ENCODE results near the gene ANKRD11. TPM values are rescaled to one million over a fixed set of nuclear protein-coding genes. Genes with fewer than 3 reads are reported as not detected.

The ANKRD11 gene
- total RNA-seq, 1 donor from 2014 or later = 178 TPM

GRCh38 chr16:89375686-89376085, 114.7 kb downstream of the ANKRD11 start:
- no peak for DNase-seq (ENCODE audit: low spot score, unreplicated experiment)
- TF ChIP-seq, protein P1, sequence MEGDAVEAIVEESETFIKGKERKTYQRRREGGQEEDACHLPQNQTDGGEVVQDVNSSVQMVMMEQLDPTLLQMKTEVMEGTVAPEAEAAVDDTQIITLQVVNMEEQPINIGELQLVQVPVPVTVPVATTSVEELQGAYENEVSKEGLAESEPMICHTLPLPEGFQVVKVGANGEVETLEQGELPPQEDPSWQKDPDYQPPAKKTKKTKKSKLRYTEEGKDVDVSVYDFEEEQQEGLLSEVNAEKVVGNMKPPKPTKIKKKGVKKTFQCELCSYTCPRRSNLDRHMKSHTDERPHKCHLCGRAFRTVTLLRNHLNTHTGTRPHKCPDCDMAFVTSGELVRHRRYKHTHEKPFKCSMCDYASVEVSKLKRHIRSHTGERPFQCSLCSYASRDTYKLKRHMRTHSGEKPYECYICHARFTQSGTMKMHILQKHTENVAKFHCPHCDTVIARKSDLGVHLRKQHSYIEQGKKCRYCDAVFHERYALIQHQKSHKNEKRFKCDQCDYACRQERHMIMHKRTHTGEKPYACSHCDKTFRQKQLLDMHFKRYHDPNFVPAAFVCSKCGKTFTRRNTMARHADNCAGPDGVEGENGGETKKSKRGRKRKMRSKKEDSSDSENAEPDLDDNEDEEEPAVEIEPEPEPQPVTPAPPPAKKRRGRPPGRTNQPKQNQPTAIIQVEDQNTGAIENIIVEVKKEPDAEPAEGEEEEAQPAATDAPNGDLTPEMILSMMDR (IDR thresholded peaks at IDR 0.05; ENCODE audit: unreplicated experiment) = no peak
- Mint-ChIP-seq H3K9me3 (ENCODE audit: low read depth) (no peaks in the 10 kb centered on the region), H3K4me1 (ENCODE audit: low read depth) (peaks cover 36% of the 10 kb centered on the region), H3K36me3 (ENCODE audit: insufficient read depth) (no peaks in the 10 kb centered on the region), H3K27ac (no peak overlapping the region), H3K27me3 (no peaks in the 10 kb centered on the region), H3K4me3 (ENCODE audit: low read depth) (no peak overlapping the region)

- H3K36me3 Mint-ChIP-seq (ENCODE audit: insufficient read depth) = no peaks in the 10 kb centered on the region
- H3K4me1 Mint-ChIP-seq (ENCODE audit: low read depth) = peaks cover 36% of the 10 kb centered on the region
- no peak overlapping the region for H3K27ac Mint-ChIP-seq
- H3K27me3 Mint-ChIP-seq = no peaks in the 10 kb centered on the region
- no peak for DNase-seq (ENCODE audit: low spot score, unreplicated experiment)
- H3K9me3 Mint-ChIP-seq (ENCODE audit: low read depth) = no peaks in the 10 kb centered on the region
- H3K4me3 Mint-ChIP-seq (ENCODE audit: low read depth) = no peak overlapping the region
- TF ChIP-seq, protein P1 (IDR thresholded peaks at IDR 0.05; ENCODE audit: unreplicated experiment) = no peak
These were observed 115.3 kb downstream of the ANKRD11 start for GRCh38 chr16:89375021-89375420.

DNA sequence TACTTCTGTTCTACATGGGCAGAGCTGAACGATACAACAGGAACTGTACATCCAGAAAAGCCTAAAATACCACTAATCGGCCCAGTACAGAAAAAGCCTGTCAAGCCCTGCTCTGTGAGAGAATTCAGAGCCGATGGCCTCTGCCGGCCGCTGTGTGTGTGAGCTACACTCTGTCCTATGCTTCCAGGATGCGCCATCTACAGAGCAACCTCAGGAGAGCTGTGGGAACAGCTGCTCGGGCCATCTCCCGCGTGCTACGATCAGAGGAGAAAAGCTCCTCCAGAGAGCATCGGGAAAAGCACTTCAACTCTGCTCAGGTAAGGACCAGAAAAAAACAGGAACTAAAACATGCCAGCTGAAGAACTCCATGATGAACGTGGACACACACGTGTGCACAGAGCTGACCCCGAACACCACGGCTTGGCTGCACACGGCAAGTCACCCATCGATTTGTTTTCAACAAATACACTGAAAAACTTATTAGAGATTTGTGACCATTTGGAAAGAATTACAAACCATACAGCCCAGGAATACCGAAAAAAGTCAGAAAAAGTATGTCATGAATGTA, 115.9 kb downstream of the ANKRD11 start:
- Mint-ChIP-seq H3K27ac (peak overlapping the region; percentile 74), H3K36me3 (ENCODE audit: insufficient read depth) (no peaks in the 10 kb centered on the region), H3K4me3 (ENCODE audit: low read depth) (no peak overlapping the region), H3K4me1 (ENCODE audit: low read depth) (peaks cover 36% of the 10 kb centered on the region), H3K9me3 (ENCODE audit: low read depth) (no peaks in the 10 kb centered on the region), H3K27me3 (no peaks in the 10 kb centered on the region)
- TF ChIP-seq, protein P1 (IDR thresholded peaks at IDR 0.05; ENCODE audit: unreplicated experiment) = no peak
- DNase-seq (ENCODE audit: low spot score, unreplicated experiment) = no peak

GRCh38 chr16:89373355-89374110, 116.8 kb downstream of the ANKRD11 start:
- Mint-ChIP-seq H3K36me3 (ENCODE audit: insufficient read depth) (no peaks in the 10 kb centered on the region), H3K27ac (no peak overlapping the region), H3K27me3 (no peaks in the 10 kb centered on the region), H3K9me3 (ENCODE audit: low read depth) (no peaks in the 10 kb centered on the region), H3K4me3 (ENCODE audit: low read depth) (no peak overlapping the region), H3K4me1 (ENCODE audit: low read depth) (peaks cover 37% of the 10 kb centered on the region)
- TF ChIP-seq, protein P1 (IDR thresholded peaks at IDR 0.05; ENCODE audit: unreplicated experiment) = no peak
- no peak for DNase-seq (ENCODE audit: low spot score, unreplicated experiment)

GRCh38 chr16:89371968-89372634, 118.3 kb downstream of the ANKRD11 start:
- Mint-ChIP-seq H3K9me3 (ENCODE audit: low read depth) (no peaks in the 10 kb centered on the region), H3K27ac (no peak overlapping the region), H3K4me1 (ENCODE audit: low read depth) (peaks cover 30% of the 10 kb centered on the region), H3K36me3 (ENCODE audit: insufficient read depth) (no peaks in the 10 kb centered on the region), H3K27me3 (no peaks in the 10 kb centered on the region), H3K4me3 (ENCODE audit: low read depth) (no peak overlapping the region)
- DNase-seq (ENCODE audit: low spot score, unreplicated experiment) = no peak
- TF ChIP-seq, protein P1 (IDR thresholded peaks at IDR 0.05; ENCODE audit: unreplicated experiment) = no peak

All from progenitor cell of endocrine pancreas (in vitro differentiated cells).